GM18505 (cell line): ENCODE data around the gene ZNF532.
"Not testable (repeated sequence)": the region's sequence is repeated elsewhere in the genome, so short reads cannot be mapped to it uniquely, and the experiment has no call there.

ENCODE experiments used
- ATAC-seq: cut with Tn5 transposase; IDR thresholded peaks from one replicate; pipeline ENCODE4 v1.9.1; 2021; ENCODE audit not compliant: unreplicated experiment
- POLR2A ChIP-seq: IDR thresholded peaks from 4 replicates; pipeline ENCODE4 v1.6.1; 2011; ENCODE audit warnings: borderline replicate concordance; ENCODE audit not compliant: insufficient read depth, insufficient read length; ENCODE audit errors: extremely low read depth

The ZNF532 gene

GRCh38 chr18:59024829-59025228 is 160.2 kb downstream of the ZNF532 start:
- no peak for TF ChIP-seq POLR2A
- no peak for ATAC-seq

DNA sequence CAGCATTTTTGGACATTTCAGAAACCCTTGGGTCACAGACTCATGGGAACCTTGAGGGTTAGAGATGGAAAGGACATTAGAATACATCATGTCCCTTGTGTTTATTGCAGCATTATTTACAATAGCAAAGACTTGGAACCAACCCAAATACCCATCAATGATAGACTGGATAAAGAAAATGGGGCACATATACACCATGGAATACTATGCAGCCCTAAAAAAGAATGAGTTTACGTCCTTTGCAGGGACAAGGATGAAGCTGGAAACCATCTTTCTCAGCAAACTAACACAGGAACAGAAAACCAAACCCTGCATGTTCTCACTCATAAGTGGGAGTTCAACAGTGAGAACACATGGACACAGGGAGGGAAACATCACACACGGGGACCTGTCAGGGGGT is 160.9 kb downstream of the ZNF532 start:
- ATAC-seq = not testable (repeated sequence)

DNA sequence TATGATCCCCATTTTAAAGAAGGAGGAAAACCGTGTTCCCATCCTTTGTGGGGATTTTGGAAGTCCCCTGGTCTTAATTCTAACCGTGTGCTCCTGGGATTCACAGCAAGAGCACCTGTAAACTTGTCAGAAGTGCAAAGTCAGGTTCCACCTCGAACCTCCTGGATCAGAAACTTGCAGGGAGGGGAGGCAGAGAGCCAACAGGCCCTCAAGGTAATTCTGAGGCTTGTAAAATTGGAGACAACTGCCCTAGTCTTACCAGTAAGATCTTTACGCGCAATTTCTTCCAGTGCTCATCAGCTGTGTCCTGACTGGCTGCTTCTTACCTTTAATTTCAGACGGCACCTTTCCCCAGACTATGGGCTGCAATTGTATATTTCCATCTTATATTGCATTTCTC is 161.7 kb downstream of the ZNF532 start:
- no peak for ATAC-seq
- no peak for TF ChIP-seq POLR2A

GRCh38 chr18:59026831-59027410 is 162.2 kb downstream of the ZNF532 start:
- no peak for ATAC-seq
- TF ChIP-seq POLR2A = no peak

DNA sequence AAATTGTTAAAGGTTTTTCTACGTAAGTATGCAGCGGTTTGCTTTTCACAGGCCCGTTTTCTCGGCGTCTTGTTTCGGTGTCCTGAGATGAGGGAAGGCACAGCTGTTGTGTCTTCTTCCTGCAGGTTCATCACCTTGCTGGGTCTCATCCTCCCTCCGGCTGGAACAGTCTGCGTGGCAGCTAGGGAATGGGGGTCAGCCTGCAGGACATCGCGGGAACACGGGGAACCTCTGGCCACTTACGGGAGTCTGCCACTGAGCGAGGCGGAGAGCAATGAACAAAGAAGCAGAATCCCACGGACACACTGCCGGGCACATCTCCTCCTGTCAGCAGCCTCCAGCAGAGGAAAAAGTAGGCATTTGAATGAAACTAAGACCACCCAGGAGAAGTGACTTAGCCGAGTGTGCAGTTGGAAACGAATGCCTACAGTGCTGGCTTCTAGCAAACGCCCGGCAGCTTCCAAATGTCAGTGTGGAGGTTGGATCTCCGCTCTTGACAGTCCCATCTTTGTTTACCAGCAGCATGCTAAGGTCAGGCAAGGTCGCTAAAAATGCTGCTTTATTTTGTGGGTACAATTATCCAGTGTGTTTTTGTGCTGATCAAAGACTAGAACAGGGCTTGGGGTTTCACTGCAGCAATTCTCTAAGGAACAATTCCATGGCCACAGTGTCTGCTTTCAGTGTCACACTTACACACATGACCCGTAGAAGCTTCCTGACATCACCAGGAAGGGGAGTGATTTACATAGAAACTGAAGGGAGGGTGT is 165.2 kb downstream of the ZNF532 start:
- no peak for TF ChIP-seq POLR2A
- no peak for ATAC-seq

GRCh38 chr18:59032308-59032707 is 167.6 kb downstream of the ZNF532 start:
- no peak for ATAC-seq
- no peak for TF ChIP-seq POLR2A

DNA sequence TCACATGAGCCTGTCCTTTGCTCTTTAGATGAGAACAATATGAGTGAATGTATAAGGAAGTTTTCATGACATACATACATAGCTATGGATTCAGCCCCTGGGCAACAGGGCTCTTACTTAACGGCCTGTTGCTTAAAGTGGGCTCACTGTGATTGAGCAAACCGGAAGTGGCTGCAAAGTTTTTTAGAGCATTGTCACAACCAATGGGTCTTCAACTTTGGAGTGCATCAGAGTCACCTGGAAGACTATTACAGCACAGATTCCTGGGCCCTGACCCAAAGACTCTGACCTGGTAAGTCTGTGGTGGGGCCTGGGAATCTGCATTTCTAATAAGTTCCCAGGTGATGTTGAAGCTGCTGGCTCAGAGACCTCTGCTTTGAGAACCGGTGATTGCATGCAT is 168.7 kb downstream of the ZNF532 start:
- ATAC-seq = no peak
- no peak for TF ChIP-seq POLR2A

- no peak for ATAC-seq
- no peak for TF ChIP-seq POLR2A
These were observed 169.3 kb downstream of the ZNF532 start for GRCh38 chr18:59033974-59034373.

GRCh38 chr18:59035591-59035990 is 170.9 kb downstream of the ZNF532 start:
- no peak for ATAC-seq
- no peak for TF ChIP-seq POLR2A
